Natural killer cell treated with Interleukin-12 subunit alpha and Interleukin-12 subunit beta and Interleukin-15 and Interleukin-18, amount 100 ng/mL, for 72 hours (primary cell): Measurements from ENCODE around the gene FBRSL1. TPM values are rescaled to one million over a fixed set of nuclear protein-coding genes. Genes with fewer than 3 reads are reported as not detected.
A peak's percentile ranks its signal among the peaks of the same experiment; 100 is the strongest.
"Not testable (repeated sequence)": the region's sequence is repeated elsewhere in the genome, so short reads cannot be mapped to it uniquely, and the experiment has no call there.

Experiments
- ATAC-seq, 2 donors: fragments of 150-1000 bp; cut with Tn5 transposase in 1 of 2; sonication (Bioruptor Pico), chemical (Tn5 transposase) in 1 of 2; 2 replicates each; pipeline ENCODE4 v1.10.0; 2021
- DNase-seq: peaks from one replicate; pipeline ENCODE4 v3.0.0; 2022; ENCODE audit warnings: low spot score
- H3K27ac Mint-ChIP-seq, 2 donors: 1 replicate in 1 of 2; 2 replicates in 1 of 2; pipeline ENCODE4 v1.8.0; 2022; ENCODE audit warnings: mixed read lengths in 2 of 2, mild to moderate bottlenecking in 1 of 2, moderate library complexity in 1 of 2
- H3K27me3 Mint-ChIP-seq, 2 donors: 1 replicate in 1 of 2; 2 replicates in 1 of 2; pipeline ENCODE4 v1.8.0; 2022; ENCODE audit warnings: mixed read lengths in 2 of 2
- H3K36me3 Mint-ChIP-seq: one replicate; pipeline ENCODE4 v1.8.0; 2022; ENCODE audit warnings: mixed read lengths
- H3K4me1 Mint-ChIP-seq, 2 donors: 1 replicate in 1 of 2; 2 replicates in 1 of 2; pipeline ENCODE4 v1.8.0; 2022; ENCODE audit warnings: low read depth in 2 of 2, mixed read lengths in 2 of 2, mild to moderate bottlenecking in 1 of 2
- H3K4me3 Mint-ChIP-seq: one replicate; pipeline ENCODE4 v1.8.0; 2022; ENCODE audit warnings: mixed read lengths
- H3K9me3 Mint-ChIP-seq: 2 replicates; pipeline ENCODE4 v1.8.0; 2022; ENCODE audit warnings: mixed read lengths
- total RNA-seq, 2 donors: library from RNA; stranded (reverse); gene quantifications; one replicate each; pipeline ENCODE4 v1.2.3, GENCODE V29; 2022

The FBRSL1 gene
- total RNA-seq, result 10 to 100 TPM; 38.0 to 91.5 TPM

DNA sequence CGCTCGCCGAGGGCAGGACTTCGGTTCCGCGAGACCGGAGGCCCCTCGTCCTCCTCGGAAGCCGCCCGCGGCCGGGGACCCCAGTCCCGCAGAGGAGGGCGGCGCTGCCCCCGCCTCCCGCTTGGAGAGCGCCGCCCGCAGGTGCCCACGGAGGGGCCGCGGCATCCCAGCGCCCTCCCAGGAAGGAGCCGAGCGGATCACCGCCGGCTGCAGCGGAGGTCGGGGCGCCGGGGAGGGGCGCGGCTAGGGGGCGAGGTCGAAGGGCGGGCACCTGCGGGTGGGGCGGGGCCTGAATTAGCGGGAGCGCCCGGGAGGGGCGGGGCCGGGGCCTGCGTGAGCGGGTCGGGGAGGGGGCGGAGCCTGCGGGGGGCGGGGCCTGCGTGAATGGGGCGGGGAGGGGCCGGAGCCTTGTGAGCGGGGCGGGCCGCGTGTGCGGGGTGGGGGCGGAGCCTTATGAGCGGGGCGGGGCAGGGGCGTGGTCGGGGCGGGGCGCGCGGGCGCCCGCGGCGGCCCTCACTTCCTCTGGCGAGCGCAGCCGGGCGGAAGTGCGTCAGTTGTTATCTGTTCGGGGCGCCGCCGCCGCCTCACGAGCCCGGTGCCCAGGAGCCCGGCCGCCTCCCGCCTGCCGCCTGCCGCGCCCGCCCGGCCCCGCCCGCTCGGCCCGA, at the start of gene FBRSL1:
Gene FBRSL1, plus strand, starts transcription at position 550 of the 665 bp plus-strand sequence.
- Mint-ChIP-seq H3K36me3 (no peaks in the 10 kb centered on the region), H3K27ac (peak within 1 kb of the TSS; percentile 77 to 91)

DNA sequence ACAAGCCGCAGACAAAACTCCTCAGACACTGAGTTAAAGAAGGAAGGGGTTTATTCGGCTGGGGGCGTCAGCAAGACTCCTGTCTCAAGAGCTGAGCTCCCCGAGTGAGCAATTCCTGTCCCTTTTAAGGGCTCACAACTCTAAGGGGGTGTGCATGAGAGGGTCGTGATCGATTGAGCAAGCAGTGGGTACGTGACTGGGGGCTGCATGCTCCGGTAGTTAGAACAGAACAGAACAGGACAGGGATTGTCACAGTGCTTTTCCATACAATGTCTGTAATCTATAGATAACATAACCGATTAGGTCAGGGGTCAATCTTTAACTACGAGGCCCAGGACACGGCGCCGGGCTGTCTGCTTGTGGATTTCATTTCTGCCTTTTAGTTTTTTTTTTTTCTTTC, 49.5 kb upstream of the FBRSL1 start:
- H3K9me3 Mint-ChIP-seq, H3K36me3 Mint-ChIP-seq, H3K4me3 Mint-ChIP-seq, H3K27me3 Mint-ChIP-seq, ATAC-seq, DNase-seq: not testable (repeated sequence)
- Mint-ChIP-seq H3K27ac (peak overlapping the region in 1 of 2 donors; percentile 84), H3K4me1 (peaks cover 19 to 25% of the 10 kb centered on the region in 2 donors)

More for the DNA sequence above, at the start of gene FBRSL1:
- Mint-ChIP-seq H3K9me3 (no peaks in the 10 kb centered on the region), H3K27me3 (no peaks in the 10 kb centered on the region), H3K4me3 (peak within 1 kb of the TSS; percentile 92), H3K4me1 (peaks cover 43 to 52% of the 10 kb centered on the region in 2 donors)
- DNase-seq (peak; percentile 93), ATAC-seq (peak; percentile 85 to 90)

DNA sequence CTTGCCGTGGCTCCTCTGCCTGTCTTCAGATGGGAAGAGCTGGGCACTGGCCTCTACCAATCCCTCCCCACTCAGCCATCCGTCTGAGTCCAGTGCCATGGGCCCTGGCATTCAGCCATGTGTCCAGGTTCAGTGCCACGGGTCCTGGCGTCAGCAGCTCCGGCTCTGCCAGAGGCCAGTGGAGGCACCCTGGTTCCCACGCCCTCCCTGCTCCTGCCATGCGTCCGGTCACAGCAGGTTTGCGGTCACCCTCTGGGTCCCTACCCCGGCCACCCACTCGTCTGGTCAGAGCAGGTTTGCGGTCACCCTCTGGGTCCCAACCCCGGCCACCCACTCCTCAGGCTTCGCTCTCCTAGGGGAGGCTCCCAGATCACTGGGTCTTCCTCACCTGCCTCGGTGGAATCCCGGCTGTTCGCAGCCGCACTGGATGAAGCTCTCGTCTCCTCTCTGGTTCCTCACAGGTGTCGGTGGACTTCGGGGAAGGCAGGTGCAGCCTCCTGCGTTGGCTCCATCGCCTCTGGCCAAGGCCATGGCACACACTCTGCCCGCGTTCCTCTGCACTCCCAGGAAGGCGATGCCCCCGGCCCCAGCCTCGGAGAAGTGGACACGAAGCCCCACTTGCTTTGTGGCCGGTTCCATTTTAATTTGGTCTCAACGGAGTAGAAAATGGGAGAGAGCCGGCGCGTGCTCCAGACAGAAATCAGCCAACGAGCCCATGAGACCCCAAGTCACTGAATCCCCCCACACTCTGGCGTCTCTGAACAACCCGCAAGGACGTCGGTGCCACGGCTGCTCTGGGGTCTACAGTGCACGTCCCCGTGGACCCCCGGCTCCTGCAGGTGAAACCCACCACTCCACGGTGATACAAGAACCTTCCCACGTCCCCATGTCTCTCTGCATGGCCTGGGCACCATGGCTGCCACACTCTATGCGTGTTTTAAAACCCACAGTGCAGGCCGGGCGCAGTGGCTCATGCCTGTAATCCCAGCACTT, 47.8 kb upstream of the FBRSL1 start:
- Mint-ChIP-seq H3K36me3 (no peaks in the 10 kb centered on the region), H3K27ac (peak overlapping the region in 1 of 2 donors; percentile 100), H3K4me1 (peaks cover 26 to 34% of the 10 kb centered on the region in 2 donors), H3K9me3 (peaks cover 2% of the 10 kb centered on the region), H3K4me3 (no peak overlapping the region), H3K27me3 (no peaks in the 10 kb centered on the region)
- DNase-seq (no peak), ATAC-seq (no peak)

DNA sequence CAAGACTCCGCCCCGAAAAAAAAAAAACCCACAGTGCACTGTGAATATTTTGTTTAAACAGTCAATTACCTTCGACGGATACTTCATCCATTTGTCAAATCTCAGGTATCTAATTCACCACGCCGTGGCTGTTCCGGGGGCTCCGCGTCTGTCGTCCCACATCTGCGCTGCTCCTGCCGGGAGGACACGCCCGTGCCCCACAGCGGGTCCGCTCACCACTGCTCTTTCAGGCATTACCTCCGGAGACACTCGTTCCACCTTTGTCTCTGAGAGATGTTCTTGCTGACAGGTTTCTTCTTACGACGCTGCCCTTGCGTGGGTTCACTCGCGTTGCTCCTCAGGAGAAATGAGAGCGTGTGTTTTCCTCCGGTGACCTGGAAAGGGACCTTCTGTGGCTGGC, 46.9 kb upstream of the FBRSL1 start:
- Mint-ChIP-seq H3K27ac (peak overlapping the region; percentile 100), H3K4me3 (no peak overlapping the region), H3K9me3 (peaks cover 2% of the 10 kb centered on the region), H3K4me1 (peaks cover 26 to 34% of the 10 kb centered on the region in 2 donors), H3K27me3 (no peaks in the 10 kb centered on the region), H3K36me3 (no peaks in the 10 kb centered on the region)
- DNase-seq (no peak), ATAC-seq (no peak)

DNA sequence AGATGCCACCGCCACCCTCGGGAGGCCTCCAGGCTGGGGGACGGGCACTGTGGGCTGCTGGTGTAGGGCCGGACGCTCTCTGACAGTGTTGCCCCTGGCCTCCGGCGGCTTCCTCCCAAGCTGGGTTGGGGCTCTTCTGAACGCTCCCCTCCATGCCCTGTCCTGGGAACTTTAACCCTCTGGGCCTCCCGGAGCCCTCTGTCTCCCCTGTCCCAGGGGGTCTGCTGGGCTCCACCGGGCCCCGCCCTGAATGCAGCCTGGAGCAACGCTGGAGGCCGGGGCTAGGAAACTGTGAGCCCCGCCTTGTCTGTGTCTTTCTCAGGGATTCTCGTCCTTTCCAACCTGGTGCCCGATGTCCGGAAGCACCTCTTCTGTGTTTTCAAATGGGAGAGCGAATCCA, 45.7 kb upstream of the FBRSL1 start:
- ATAC-seq (no peak), DNase-seq (no peak)
- Mint-ChIP-seq H3K27ac (peak overlapping the region; percentile 100), H3K36me3 (no peaks in the 10 kb centered on the region), H3K4me1 (peaks cover 26 to 32% of the 10 kb centered on the region in 2 donors), H3K27me3 (no peaks in the 10 kb centered on the region), H3K9me3 (peaks cover 2% of the 10 kb centered on the region), H3K4me3 (peak overlapping the region; percentile 93)

DNA sequence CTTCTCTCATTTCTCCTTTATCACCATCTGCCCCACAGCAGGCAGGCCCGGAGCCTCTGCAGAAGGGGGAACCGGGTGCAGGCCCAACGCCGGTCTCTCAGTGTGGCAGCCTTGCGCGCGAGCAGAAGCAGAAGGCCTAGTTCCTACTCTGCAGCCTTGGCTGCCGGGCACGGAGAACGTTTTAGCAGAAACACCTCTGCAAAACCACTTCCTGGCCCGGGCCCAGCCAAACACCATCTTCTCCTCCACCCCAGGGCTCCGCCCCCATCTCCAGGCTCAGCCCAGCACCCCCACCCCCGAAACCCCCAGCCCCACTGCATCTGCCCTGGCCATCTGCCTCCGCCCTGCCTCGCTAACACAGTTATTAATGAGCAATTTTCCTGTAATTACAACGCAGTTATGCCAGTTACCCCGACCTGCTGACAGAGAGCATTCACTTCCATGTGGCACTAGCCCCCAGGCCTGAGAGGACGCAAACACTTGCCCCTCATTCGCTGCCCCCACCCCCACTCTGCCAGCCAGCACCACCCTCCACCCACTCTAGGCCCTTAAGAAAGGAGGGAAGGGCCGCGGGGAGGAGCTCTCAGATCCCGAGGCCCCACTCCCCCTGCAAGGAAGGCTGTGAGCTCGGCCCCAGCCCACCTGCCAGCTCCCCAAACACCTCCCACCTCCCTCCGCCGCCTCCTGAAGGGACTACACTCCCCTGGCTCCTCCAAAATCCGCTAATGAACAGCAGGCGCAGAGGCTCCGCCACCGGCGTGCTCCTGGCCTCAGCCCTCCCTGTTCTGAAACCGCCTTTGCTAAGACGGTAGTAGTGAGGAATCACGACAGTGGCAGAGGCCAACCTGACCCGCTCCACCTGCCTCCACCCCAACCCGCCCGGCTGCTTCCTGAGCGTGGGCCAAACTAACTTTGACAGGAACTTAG, 44.7 kb upstream of the FBRSL1 start:
- DNase-seq (peak; percentile 90), ATAC-seq (peak; percentile 87 to 93)
- Mint-ChIP-seq H3K4me3 (peak overlapping the region; percentile 93), H3K27me3 (no peaks in the 10 kb centered on the region), H3K4me1 (peaks cover 26 to 29% of the 10 kb centered on the region in 2 donors), H3K9me3 (peaks cover 2% of the 10 kb centered on the region), H3K36me3 (no peaks in the 10 kb centered on the region), H3K27ac (peak overlapping the region; percentile 100)

DNA sequence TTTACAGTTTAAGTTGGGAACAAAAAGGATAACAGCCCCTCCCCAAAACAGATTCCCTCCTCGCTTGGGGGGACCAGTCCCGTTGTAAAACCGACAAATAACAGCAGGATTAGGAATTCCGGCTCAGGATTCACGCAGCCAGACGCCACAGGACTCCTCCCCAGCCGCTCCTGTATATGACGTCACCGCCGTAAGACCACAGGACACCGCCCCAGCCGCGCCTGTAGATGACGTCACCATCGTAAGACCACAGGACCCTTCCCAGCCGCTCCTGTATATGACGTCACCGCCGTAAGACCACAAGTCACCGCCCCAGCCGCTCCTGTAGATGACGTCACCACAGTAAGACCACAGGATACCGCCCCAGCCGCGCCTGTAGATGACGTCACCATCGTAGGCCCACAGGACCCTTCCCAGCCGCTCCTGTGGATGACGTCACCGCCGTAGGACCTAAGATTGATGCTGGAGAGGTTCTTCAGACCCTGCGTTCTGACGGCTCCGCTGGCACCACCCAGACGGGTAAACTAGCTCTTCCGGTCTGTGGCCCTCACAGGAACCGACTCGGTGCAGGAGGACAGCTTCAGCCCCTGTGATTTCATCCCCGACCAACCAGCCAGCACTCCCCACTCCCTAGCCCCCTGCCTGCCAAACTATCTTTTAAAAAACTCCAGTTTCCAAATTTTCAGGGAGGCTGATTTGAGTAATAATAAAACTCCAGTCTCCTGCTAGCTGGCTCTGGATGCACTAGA, 43.9 kb upstream of the FBRSL1 start:
- peak in 1 of 2 donors; percentile 80 for ATAC-seq
- peak; percentile 77 for DNase-seq
- Mint-ChIP-seq H3K4me3 (peak overlapping the region; percentile 93), H3K27ac (peak overlapping the region; percentile 100), H3K4me1 (peaks cover 26 to 29% of the 10 kb centered on the region in 2 donors), H3K9me3 (peaks cover 2% of the 10 kb centered on the region), H3K27me3 (no peaks in the 10 kb centered on the region), H3K36me3 (no peaks in the 10 kb centered on the region)

DNA sequence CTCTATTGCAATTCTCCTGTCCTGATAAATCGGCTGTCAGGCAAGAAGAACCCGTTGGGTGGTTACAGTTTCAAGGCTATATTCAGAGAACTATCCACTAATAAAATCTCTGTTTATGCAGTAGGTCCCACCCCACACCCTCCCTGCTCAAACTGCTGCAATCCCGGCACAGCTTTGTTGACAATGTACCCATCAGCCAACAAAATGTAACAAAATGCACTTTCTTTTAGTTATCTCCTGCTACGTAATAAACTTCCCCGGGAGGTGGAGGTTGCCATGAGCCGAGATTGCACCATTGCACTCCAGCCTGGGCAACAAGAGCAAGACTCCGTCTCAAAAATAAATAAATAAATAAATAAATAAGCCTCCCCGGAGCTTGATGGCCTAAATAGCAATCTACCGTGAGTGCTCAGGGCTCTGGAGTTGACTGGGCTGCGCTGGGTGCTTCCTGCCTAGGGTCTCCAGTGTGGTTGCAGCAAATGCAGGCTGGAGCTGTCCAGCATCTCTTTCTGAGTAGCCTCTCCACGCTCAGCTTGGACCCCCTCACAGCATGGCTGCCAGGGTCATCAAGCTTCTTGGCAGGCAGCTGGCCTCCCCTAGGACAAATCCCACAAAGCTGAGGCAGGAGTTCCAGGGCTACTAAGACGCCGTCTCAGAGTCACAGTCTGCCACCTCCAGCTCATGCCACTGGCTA, 43.2 kb upstream of the FBRSL1 start:
- Mint-ChIP-seq H3K27me3 (no peaks in the 10 kb centered on the region), H3K36me3 (no peaks in the 10 kb centered on the region), H3K4me3 (no peak overlapping the region), H3K4me1 (peaks cover 26 to 29% of the 10 kb centered on the region in 2 donors), H3K9me3 (peaks cover 2% of the 10 kb centered on the region), H3K27ac (peak overlapping the region; percentile 100)
- DNase-seq, result no peak
- ATAC-seq, result no peak

DNA sequence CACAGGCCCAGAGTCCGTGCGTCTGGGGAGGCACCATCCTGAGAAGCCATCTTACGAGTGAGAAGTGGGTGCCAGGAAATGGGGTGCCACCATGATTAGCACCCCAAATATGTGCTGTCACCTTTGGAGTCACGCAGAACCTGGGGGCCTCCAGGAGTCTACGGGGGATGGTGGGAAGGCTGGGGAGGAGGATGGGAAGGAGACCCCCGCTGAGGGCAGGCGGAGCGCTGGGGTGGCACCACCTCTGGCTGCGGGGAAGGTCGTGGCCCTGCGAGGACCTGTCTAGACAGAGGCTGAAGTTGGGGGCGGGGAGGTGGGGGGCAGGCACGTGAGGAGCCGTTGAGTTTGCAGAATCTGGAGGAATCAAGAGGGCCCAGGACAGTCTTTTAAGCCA, 42.6 kb upstream of the FBRSL1 start:
- no peaks in the 10 kb centered on the region for H3K36me3 Mint-ChIP-seq
- ATAC-seq (no peak), DNase-seq (no peak)
- H3K27ac Mint-ChIP-seq, result peak overlapping the region in 1 of 2 donors; percentile 100
- peaks cover 2% of the 10 kb centered on the region for H3K9me3 Mint-ChIP-seq
- H3K4me3 Mint-ChIP-seq, result no peak overlapping the region
- H3K27me3 Mint-ChIP-seq, result no peaks in the 10 kb centered on the region
- peaks cover 26 to 29% of the 10 kb centered on the region in 2 donors for H3K4me1 Mint-ChIP-seq

DNA sequence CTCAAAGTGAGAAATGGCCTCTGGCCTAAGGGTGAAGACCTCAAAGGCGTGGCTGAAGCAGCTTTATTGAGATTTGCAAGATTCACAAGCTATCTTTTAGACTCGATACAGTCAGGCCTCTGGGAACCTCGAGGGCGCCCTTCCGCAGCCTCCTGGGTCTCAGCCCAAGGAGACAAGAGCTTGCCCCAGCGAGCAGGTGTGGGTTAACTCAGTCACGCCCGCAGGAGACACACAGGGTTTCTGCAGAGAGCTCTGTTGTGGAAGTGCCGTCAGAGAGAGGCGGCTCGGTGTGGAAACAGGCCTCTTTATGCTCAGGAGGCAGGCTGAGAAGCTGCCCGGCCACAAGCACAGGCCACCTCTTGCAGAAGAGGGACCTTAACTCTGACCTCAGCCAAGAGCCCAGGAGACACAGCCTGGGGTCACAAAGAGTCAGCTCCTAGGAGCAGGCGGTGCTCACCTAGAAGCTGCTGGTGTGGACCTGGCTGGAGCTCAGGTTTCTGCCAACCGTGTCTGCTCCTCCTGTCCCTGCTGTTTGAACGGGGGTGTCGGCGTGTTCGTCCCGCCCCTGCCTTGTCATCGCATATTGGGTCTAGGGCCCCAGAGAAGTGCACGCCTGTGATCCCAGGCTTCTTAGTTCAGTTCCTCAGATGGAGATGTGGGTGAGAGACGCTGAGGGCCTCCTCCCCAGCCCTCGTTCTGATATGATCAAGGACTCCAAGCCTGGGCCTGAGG, 42.1 kb upstream of the FBRSL1 start:
- H3K9me3 Mint-ChIP-seq, result peaks cover 2% of the 10 kb centered on the region
- no peaks in the 10 kb centered on the region for H3K27me3 Mint-ChIP-seq
- ATAC-seq, result no peak
- no peak for DNase-seq
- H3K4me3 Mint-ChIP-seq, result no peak overlapping the region
- peak overlapping the region in 1 of 2 donors; percentile 100 for H3K27ac Mint-ChIP-seq
- H3K4me1 Mint-ChIP-seq, result peaks cover 26 to 30% of the 10 kb centered on the region in 2 donors
- no peaks in the 10 kb centered on the region for H3K36me3 Mint-ChIP-seq

DNA sequence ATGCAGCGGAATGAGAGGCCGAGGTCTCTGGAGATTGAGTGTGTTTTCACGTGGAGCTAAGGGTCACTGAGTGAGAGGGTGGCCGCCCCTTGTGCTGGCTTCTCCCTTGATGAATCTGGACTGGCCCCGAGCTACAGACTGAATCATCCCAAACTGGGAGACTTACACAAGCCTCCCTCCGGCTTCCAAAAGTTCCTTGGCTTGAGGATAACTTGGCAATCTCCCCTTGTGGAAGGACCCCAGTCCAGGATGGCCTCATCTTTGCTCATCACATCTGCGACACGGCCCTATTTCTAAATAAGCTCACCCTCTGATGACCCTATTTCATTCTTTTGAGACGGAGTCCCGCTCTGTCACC, 41.5 kb upstream of the FBRSL1 start:
- H3K4me1 Mint-ChIP-seq, result peaks cover 23 to 29% of the 10 kb centered on the region in 2 donors
- H3K9me3 Mint-ChIP-seq, result peaks cover 2% of the 10 kb centered on the region
- no peaks in the 10 kb centered on the region for H3K27me3 Mint-ChIP-seq
- H3K4me3 Mint-ChIP-seq, result no peak overlapping the region
- no peak for ATAC-seq
- H3K36me3 Mint-ChIP-seq, result no peaks in the 10 kb centered on the region
- H3K27ac Mint-ChIP-seq, result no peak overlapping the region
- DNase-seq, result no peak
